NCI-H128 (cell line): ENCODE results near the gene ENTPD2.

Experiments used
- DNase-seq: peaks from one replicate; lab custom pipeline; 2025; ENCODE audit not compliant: unreplicated experiment; lab: John Stamatoyannopoulos, UW

ENTPD2 gene

DNA sequence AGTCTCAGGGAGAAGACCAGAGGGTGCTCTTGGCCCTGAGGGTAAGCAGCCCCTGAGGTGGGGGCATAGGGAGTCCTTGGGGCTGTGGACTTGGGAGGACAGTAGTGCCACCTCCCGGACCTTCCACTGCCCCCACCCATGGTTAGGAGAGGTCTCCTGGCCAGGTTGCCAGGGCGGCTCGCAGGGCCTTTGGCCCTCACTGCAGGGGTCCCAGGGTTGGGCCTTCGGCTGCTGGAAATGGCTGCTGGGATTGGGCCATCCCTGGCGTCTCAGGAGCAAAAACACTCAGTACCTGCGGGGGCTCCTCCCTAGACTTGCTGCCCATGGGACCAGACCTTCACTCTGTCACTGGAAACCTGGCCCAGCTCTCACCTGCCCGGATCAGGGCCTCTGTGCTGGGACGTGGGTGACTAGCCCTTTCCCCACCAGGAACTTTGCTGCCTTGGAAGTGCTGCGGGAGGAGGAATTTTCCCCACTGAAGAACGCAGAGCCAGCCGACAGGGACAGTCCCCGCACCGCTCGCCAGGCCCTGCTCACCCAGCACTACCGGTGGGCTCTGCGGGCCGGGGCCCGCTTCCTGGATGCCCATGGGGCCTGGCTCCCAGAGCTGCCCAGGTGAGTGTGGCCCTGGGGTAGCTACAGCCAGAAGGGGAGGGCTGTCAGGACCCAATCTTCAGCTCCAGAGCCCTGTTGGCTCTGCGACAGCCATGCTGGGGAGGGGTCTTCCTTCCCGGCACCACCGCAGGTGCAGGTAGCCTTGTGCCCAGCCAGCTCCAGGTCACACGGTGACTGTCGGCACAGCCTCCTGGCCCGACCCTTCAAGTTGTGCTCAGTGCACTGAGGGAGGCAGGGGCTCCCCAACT lies 26.6 kb upstream of the ENTPD2 start:
- no peak for DNase-seq

DNA sequence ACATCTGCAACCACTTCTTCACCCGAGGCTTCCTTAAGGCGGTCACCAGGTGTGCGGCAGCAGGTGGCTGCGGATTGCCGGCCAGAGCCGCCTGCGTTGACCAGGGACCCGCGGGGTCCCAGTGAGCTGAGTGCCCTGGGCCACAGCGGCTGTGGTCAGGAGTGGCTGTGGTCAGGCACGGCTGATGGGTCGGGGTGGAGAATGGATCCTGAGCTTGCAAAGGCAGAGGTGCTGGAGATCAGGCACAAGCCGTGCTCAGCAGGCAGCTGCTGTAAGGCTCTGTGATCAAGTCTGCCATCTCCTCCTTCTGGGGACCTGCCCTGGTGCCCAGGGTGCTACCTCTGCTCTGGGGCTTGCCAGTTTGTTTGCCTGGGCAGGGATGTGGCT lies 25.5 kb upstream of the ENTPD2 start:
- no peak for DNase-seq

- no peak for DNase-seq
These were observed 25.0 kb upstream of the ENTPD2 start for GRCh38 chr9:137078701-137079400.

- DNase-seq, result no peak
These were observed 24.2 kb upstream of the ENTPD2 start for GRCh38 chr9:137077758-137078693.

- no peak for DNase-seq
These were observed 23.3 kb upstream of the ENTPD2 start, which contains the start of gene UAP1L1 for GRCh38 chr9:137077010-137077747. UAP1L1 (plus strand) TSS chr9:137077517; CDS start chr9:137077533, 16 bp downstream.

- DNase-seq, result no peak
These were observed 22.8 kb upstream of the ENTPD2 start for GRCh38 chr9:137076636-137077009.

DNA sequence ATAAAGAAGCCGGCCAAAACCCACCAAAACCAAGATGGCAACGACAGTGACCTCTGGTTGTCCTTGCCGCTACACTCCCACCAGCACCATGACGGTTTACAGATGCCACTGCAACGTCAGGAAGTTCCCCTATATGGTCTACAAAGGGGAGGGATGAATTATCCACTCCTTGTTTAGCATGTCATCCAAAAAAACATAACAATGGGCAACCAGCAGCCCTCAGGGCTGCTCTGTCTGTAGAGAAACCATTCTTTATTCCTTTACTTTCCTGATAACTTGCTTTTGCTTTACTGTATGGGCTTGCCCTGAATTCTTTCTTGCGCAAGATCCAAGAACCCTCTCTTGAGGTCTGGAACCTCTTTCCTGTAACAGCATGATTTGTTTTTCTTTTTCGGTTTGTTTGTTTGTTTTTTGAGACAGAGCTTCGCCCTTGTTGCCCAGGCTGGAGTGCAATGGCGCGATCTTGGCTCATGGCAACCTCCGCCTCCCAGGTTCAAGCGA lies 21.5 kb upstream of the ENTPD2 start:
- DNase-seq, result no peak

DNA sequence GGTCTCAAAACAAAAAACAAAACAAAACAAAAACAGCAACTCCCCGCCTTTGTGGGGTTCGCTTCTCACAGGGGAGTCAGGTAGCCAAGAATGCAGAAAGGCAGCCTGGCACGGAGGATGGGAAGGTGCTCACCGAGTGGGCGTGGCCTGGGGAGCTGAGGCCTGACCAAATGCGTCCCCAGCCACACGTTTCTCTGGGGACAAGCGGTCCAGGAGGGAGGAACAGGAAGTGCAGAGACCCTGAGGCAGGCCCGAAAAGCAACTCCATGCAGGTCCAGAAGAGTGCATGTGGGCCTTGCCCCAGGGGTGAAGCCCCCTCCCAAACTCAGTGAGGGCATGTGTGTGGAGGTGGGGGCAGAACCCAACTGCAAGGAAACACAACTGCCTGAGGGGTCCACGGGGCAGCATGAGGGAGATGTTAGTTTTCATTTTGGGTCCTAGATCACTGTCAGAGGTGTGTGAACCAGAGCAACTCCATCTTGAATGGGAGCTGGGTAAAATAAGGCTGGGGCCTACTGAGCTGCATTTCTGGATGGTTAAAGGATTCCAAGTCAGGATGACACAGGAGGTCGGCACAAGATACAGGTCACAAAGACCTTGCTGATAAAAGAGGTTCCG lies 20.9 kb upstream of the ENTPD2 start:
- DNase-seq, result no peak

DNA sequence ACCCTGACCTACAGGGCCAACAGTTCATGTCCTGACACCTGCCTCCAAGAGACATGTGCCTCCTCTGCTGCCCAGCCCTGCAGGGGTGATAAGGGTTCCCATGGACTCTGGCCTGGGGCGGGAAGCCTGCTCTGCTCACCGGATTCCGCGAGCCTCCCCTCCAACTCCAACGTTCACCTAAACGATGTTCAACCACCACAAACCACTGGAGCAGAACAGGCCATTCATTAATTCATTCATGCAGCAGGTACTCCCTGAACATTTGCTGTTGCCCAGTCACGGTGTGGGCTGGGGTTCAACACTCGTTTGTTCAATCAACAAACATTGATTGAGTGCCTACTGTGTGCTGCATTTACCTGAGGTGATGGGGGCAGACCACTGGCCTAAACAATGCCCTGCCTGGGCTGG lies 20.1 kb upstream of the ENTPD2 start:
- no peak for DNase-seq

- DNase-seq, result no peak
These were observed 17.4 kb upstream of the ENTPD2 start for GRCh38 chr9:137071282-137071681.

- DNase-seq, result peak; percentile 50
These were observed 17.0 kb upstream of the ENTPD2 start for GRCh38 chr9:137070906-137071275.

DNA sequence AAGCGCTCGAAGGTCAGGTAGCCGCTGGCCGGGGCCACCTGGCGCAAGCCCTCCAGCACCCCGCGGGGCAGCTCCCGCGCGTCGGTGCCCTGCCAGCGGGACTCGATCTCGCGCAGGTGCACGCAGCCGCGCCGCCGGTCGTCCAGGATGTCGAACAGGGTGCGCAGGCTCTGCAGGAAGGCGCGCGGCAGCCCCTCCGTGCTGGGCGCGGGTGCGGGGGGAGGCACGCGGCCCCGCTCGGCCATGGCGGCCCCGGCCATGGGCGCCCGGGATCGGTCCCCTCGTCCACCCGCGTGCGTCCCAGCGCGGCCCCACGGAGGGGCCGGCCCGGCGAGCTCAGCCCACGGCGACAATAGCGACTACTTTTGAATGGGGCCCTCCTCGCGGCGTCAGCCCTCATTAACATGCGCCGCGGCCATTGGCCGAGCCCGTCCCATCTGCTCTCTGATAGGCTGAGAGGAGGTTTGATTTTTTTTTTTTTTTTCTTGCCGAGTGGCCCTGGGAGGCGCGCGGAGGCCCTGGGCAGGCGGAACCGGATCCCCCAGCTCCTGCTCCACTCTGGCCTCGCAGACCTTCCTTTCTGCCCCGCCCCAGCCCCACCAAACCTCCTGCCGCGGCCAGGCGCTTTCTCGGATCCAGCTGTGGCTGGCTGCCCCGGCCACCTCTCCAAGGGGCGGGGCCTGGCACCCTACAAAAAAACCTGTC lies 16.5 kb upstream of the ENTPD2 start, which contains the start of gene SAPCD2:
SAPCD2 (minus strand) TSS at position 357 of the 705 bp plus-strand sequence; CDS start at position 260, 97 bp downstream.
- DNase-seq, result peak; percentile 86

DNA sequence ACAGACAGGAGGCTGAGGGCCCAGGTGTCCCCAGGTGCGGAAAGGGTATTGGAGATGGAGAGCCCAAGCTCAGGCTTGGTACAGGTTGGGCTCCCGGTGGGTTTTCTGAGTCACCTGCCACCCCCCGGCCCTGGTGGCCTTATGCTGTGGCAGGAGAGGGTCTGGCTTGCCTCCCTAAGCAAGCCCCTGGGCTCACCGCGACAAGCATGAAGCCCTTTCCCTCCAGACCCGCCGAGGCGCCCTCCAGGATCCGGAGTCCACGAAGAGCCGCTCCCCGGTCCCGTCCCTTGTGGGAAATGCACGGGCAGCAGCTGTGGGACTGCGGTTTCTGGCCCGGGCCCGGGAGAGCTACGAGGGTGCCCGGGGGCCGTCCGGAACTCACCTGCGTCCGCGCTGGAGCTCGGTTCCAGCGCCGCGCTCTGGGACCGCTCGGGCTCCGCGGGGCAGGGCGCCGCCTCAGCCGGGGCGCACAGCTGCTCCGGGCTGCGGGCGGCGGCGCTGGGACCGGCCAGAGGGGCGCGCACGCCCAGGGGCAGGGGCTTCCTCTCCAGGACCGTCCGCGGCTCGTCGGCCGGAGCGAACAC lies 15.7 kb upstream of the ENTPD2 start:
- DNase-seq, result no peak

GRCh38 chr9:137068539-137069507 lies 15.0 kb upstream of the ENTPD2 start:
- no peak for DNase-seq

GRCh38 chr9:137067860-137068538 lies 14.1 kb upstream of the ENTPD2 start:
- DNase-seq, result peak; percentile 66

- DNase-seq, result no peak
These were observed 12.4 kb upstream of the ENTPD2 start for GRCh38 chr9:137066096-137066861.
